ENCODE results near the gene GNGT1.

The GNGT1 gene

DNA sequence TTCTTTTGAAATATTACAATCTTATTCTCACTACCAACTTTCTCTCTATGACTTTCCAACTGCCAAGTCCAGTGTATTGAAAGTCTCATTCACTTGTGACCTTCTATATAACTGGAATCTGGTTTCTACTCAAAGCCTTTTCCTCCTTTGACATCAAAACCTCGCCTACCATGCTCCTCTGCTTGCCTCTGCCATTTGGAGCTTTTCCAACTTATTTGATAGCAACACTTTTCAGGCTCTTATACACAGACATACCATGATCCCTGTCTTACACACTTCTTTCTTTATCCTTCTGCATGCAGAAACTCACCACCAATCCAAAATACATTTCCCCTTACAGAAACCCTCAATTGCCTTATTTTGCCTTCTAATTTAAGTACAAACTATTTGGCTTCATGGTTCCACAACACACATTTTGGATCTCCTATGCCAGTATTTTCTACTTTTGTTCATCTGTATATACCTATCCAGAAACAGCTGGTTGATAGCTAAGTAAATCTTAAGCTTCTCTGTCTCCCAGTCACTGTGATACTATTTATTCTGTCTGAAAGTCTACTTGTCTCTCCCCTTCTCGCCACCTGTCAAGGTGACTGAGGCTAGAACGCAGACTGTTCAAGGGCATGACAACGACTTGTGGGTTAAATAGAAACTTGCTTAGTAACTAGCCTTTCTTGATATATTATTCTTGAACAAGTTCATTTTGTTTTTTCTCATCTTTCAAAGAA, 37.6 kb downstream of the GNGT1 start:
- no peak for DNase-seq (ENCODE audit: low read depth)

DNA sequence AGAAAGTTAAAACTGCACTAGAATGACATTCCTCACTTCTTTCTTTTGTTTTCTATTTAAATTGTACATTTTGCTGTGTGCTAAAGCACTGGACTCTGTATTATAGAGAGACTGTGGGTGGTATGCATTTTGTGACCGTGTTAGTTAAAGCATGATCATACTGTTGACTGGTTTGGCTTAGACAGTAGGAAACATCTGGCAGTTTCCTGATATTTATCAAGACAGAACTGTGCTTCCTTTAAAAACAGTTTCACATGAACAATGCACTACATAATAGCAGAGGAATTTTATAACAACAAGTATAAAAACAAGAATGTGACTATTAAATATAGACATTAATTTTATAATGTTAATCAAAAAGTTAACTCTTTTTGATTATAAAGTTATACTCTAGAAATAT, 38.3 kb downstream of the GNGT1 start:
- no peak for DNase-seq (ENCODE audit: low read depth)

DNA sequence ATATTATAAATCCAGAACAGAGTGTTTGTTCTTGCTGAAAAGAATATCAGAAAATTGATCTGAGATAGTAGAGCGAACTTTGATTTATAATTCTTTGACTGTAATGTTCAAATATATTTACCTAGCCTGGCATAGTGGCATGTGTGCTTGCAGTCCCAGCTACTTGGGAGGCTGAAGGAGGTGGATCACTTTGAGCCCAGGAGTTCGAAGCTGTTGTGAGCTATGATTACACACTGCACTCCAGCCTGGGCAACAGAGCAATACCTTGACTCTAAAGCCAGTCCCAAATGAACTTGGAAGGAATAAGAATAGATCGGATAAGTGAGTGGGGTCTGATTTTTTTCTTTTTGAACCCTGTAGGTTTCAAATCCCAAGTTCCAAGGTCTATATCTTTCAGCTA, 38.7 kb downstream of the GNGT1 start:
- no peak for DNase-seq (ENCODE audit: low read depth)

DNA sequence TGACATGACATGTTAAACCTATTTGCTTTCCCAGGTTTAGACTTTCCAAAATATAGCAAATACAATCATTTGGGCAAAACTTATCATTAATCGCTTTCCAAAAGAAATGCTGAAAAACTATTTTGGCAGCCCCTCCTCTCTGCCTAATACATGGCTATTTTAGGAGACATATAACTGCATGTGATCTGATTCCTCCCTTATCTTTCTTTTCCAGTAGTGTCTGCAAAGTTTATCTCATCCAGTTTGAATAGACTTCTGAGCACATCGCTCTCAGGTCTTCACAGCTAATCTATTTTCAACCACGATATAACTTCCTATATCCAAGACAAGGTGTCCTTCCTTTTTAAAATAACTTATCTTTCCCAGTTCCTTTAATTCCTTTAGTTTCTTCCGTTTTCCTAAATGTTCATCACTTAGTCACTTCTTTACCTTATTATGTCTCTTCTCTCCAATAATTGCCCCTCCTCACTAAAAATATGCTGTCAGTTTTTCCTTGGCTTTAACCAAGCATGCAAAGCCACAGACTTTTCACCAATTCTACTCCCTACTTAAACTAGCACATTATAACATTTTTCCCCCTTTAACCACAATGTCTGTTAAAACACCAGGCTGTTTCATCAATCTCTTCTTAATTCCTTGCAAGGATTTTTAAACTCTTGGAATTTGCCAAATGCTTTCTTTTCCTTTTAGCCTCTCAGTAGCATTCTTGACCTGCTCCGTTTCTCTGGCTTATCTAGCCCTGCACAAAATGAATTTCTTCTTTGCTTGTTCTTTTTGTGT, 39.6 kb downstream of the GNGT1 start:
- no peak for DNase-seq (ENCODE audit: low read depth)

DNA sequence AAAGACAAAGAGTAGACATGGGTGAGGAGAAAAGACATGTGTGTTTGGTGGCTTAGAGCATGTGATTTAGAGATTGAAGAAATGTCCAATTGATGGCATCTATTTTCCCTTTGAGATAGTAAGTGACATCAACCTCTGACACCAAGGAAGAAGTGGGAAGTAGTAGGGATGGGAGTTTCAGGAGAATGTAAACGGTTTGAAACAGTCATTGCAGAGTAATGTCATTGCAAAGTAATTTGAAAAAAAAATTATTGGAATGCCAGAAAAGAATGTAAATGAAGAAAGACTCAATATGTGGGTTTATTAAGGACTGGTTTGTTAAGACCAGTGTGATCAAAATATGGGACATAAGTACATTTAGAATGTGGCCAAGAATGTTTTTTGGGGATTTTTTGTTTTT, 41.7 kb downstream of the GNGT1 start:
- DNase-seq (ENCODE audit: low read depth), result no peak

DNA sequence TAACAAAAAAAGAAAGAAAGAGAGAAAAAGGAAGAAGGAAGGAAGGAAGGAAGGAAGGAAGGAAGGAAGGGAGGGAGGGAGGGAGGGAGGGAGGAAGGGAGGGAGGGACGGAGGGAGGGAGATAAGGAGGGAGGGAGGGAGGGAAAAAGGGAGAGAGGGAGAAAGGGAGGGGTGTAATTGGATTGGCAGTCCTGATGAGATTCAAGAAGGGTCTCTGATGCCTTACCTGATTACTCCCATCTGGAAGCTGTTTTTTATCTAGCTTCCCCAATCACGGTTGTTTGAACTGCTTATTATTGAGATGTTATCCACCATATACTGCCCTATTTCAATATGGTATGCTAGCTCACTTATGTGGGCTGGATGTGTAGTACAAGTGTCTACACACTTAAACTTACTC, 42.5 kb downstream of the GNGT1 start:
- DNase-seq (ENCODE audit: low read depth), result no peak

DNA sequence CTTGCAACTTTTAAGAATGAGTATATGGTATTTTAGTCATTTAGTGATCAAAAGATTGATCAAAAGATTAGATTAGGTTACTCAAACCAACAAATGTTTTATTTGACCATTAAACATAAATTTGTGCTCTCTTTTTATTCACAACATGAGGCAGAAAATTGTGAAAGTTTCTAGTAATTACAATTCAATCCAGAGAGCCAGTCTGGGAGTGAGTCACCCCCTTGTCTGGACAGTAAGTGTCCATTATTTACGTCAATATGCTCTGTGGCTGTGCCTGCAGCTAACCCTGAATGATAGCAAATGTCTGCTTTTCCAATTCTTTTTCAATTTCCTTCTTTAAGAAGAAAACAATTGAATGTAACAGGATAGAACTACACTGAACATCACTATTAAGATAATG, 43.1 kb downstream of the GNGT1 start:
- no peak for DNase-seq (ENCODE audit: low read depth)

DNA sequence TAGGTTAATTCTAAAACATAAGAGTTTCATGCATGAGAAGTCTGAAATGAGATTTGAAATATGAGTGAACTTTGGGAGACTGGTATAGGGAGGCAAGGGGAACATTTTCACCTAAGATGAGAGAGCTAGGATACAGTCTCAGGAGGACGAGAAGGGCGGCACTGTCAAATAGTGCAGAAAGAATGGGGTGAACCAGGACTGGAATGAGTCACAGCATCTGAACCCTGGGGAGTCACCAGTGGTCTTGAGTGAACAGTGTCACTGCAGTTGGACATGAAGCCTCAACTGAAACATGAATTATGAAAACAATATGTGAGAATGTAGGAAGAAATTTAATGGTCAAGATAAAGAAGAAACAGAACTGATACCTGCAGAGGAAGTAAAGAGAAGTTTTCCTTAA, 48.9 kb downstream of the GNGT1 start:
- no peak for DNase-seq (ENCODE audit: low read depth)

DNA sequence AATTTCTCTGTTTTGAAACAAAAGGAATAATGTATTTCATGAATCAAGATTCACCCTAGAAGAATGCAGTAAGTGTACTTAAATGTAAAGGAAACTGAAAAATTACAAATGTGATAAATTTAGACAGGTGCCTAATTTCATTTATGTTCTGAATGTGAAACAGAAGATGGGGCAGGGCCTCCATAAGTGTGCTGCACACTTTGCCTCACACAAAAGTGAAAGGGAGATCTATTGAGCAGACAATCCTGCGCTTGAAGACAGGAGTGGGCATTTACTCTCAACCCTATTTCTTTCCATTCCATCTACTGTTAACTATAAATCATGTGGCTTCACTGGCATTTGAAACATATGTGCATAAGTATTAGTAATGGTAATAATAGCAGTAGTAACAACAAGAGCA, 51.4 kb downstream of the GNGT1 start:
- no peak for DNase-seq (ENCODE audit: low read depth)

DNA sequence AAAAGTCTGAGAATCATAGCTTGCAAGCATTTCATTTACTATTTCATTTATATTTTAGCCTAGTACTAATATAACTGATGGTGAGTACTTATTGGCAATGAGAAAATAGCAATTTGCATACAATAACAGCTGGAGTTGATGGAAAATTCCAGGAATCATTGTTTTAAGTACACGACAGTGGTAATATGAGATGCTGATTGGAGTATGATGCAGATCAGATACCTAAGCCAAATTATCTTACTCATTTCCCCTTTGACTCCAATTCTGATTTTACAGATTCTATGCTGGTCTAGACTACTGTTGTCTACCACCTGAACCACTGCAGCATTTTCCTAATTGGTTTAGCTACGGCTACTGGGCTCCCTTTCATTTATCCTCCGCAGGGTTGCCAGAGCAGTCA, 51.8 kb downstream of the GNGT1 start:
- DNase-seq (ENCODE audit: low read depth), result no peak

DNA sequence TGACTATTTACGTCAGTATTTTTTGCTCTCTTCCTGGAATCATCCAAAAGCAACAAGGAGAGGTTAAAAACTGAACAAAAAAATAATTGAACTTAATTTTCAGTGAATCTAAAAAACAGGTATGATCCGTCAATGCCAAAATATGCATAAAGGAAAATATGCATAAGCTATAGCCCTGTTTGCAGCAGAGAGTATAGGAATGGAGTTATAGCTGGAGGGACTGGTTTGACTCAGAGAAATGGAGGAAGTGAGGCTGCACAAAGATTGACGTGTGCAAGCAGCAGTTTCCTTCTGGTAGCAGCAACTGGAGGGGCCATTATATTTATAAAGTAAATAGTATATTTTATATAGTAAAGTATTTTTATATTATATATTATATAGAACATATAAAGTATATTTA, 52.3 kb downstream of the GNGT1 start:
- no peak for DNase-seq (ENCODE audit: low read depth)
